GM18907 (cell line): ENCODE results near the gene MOB3A.

Experiments used
- ATAC-seq: cut with Tn5 transposase; IDR thresholded peaks from one replicate; pipeline ENCODE4 v1.9.1; 2021; ENCODE audit warnings: mild to moderate bottlenecking, moderate library complexity; ENCODE audit not compliant: unreplicated experiment

The MOB3A gene

GRCh38 chr19:2047449-2048103 is 48.5 kb downstream of the MOB3A start:
- ATAC-seq: no peak

GRCh38 chr19:2047076-2047448 is 49.1 kb downstream of the MOB3A start:
- no peak for ATAC-seq

- ATAC-seq: no peak
Measured at GRCh38 chr19:2046046-2046907, 49.8 kb downstream of the MOB3A start.

GRCh38 chr19:2045501-2046045 is 50.6 kb downstream of the MOB3A start:
- ATAC-seq: no peak

DNA sequence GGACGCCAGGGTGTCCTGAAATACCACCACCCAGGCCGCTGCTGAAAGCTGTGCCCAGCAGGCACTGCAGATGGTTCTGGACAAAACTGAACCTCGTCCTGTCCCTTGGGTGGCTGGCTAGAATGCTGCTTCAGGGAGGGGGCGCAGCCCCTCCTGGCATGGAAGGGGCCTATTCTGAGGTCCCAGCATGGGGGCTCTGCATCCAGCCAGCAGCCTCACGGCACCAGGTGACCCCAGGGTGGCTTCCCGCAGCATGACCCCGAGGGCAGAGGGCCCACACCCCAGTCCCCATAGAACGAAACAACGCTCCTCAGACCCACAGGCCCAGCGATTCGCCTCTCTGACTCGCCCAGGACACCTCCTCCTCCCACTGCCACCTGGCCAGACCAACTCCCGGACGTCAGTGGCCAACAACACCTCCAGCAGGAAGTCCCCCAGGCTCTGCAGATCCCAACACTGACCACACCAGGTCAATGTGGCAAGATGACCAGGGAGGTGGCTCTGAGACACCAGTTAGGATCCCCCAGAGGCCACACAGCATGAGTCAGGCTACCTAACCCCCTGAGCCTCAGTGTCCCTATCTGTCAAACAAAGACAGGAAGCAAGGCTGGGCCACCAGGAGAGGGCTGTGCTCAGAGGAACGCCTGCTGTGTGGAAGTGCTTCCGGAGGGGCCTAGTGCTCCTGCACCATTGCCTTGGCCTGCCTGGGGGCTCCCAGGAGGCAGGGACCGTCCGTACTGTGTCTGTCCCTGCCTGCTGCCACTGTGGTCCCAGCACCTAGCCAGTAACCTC is 51.2 kb downstream of the MOB3A start:
- ATAC-seq: no peak

DNA sequence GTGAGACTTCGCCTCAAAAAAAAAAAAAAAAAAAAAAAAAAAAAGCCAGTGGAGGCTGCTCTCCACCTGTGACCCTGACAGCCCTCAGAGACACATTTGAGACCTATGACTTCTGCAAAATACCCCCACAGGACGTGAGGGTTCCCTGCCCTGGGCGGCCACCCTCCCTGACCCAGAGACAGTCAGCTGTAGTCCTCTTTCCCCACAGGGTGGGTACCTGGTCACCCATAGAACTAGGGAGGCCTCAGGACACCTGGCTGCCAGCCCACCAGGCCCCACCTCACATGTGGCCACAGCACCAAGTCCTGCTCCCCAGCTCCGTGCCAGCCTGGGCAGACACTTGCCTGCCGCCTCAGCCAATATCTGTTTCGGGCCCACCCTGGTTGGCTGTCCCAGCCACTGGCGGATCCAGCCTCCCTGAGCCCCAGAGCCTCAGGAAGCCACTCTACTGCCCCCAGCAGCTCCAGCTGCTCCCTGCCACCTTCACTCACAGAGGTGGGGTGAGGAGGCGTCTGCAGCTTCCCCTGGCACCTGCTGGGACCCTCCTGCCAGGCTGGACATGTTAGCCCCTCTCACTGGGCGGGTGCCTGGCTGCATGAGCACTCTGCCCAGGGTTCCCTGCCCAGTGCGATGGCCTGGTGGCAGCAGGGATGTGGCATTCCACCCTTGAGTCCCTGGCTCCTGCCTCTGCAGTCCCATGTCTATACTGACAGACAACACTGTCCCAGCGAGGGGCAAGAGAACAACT is 52.0 kb downstream of the MOB3A start:
- ATAC-seq: no peak

DNA sequence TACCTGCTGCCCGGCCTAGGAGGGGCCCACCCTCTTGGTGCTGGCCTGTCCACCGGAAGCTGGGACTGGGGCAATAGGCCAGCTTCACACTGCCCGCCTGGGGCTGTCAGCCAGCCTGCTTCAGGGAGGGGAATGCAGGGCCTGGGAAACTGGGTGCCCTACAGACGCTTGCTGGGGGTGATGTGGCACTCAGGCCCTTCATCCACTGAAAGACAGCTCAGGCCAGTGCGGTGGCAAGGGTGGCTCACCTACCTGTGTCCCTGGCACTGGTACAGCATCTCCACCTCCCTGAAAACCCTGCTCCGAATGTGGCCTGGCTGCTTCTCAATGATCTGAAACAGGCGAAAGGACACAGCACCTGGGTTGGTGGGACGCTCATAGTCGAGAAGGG is 52.9 kb downstream of the MOB3A start:
- no peak for ATAC-seq

DNA sequence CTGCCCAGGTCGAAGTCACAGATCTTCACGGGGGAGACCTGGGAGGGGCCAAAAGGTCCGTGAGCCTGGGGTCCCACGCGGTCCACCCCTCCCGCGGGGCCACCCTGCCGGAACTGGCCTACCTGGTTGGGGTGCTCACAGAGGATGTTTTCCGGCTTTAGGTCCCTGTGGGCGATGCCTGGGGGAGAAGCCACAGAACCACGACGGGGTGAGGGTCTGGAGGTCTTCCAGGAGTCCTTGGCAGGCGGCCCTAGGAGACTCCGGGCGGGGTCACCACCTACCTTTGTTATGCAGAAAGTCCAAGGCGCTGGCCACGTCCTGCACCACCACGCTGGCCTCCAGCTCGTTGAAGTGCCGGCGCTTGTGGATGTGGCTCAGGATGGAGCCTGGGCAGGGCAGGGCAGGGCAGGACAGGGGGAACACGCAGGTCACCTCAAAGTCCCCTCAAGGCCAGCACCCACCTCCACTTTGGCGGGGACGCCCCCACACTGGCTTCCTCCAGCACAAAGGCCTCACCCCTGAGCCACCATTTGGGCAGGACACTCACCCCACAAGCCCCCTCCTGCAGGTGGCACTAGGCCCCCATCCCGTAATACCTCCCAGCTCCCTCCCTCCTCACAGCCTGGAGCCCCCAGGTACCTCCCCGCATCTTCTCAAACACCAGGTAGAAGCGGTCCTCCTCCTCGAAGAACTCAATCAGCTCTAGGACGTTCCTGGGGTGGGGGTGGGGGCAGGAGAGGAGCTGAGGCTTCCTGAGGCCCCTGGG is 53.5 kb downstream of the MOB3A start:
- no peak for ATAC-seq

DNA sequence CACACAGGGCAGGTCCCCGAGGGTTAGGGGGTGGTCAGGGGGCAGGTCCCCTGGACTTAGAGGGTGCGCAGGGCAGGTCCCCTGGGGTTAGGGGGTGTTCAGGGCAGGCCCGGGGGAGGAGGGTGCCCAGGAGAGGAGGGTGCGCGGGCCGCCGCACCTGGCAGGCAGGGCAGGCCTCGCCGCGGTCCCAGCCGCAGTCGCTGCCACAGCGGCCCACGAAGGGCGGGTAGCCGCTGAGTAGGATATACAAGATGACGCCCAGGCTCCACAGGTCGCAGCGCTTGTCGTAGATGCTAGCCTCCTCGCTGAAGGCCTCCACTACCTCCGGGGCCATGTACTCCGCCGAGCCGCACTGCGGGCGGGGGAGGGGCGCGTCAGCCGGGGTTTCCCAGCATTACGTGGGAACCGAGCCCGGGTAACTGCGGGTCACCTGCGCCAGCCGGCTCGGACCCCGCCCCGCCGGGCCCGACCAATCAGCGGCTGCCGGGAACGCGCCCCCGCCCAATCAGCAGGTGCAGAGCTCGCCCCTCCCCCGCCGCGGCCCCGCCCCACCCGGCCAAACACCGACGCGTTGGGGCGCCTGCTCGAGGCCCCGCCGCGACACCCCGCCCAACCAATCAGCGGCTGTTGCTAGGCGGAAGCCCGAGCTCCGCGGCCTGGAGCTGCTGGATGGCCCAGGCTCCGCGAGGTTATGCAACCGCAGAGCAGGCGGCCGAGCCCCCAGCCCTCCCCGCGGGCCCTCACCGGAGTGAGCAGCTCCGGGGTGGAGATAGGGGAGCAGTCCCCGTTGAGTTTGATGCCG is 54.2 kb downstream of the MOB3A start:
- ATAC-seq: peak; percentile 51

- ATAC-seq: no peak
Measured at GRCh38 chr19:2041433-2041682, 54.8 kb downstream of the MOB3A start.

DNA sequence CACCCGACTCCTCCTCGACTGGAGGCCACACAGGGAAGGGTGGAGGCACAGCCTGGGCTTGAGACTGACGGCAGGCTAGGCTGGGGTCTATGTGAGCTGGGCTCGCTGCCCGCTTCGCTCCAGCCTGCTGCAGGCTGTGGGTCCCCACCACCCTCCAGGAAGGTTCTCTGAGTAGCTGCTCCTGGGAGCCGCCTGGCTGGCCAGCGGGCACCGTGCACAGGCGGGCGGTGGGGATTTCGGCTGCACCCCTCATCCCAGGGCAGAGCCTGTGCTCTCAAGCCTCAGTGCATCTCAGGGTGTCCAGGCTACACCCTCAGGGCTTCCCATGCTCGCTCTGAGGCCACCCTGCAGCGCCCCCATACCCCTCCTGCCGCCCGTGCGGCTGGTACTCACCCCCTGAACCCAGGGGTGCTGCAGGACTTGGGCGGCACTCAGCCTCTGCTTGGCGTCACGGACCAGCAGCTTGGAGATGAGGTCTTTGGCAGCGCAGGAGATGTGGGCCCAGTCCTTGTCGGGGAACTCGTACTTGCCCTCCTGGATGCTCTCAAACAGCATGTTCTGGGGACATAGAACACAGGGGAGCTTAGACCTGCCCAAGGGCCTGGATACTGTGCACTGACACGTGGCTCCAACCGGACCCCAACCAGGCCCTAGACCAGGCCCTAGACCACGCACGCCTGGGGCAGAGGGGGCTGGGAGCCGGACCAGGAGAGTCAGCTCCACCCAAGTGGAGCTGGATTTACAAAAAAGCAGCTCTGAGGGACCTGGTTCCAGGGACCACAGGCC is 55.3 kb downstream of the MOB3A start:
- ATAC-seq: no peak

GRCh38 chr19:2039959-2040646 is 56.0 kb downstream of the MOB3A start:
- ATAC-seq: no peak

DNA sequence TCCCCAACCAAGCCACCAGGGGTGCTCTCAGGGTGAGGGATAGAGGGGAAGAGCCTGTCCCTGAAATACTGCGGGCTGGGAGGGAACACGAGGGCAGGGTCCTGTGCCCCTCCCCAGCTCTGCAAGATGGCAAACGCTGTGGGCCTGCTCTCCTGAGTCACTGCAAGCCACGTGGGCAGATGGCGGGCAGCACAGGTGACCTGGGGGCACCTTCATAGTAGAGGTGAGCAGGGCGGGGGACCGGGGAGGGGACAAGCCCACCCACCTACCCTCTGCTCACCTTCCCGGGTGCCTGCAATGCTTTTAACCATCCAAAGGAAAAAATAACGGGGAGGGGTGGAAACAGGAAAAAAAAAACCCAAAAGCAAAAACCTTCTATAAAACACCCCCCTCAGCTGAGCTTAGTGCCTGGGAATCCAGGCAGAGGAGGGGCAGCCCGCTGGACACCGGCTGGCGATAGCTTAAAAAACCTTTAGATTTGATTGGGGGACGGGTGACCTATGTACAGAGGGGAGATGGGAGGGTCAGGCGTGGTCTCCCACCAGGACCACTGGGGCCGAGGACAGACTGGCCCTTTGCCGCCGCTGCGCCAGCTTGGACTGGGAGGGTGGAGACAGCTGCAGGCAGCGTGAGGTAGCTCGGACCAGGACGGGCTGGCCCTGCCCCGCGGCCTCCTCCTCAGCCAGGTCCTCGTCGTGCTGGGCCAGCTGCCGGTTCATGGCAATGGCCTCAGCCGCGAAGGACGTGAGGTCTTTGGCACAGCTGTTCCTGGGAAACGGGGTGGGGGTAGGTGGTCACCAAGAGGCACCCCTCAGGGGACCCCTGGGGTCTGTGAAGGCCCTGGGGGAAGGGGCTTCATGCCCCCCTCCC is 56.8 kb downstream of the MOB3A start:
- ATAC-seq: no peak

GRCh38 chr19:2038284-2039088 is 57.6 kb downstream of the MOB3A start:
- ATAC-seq: no peak

DNA sequence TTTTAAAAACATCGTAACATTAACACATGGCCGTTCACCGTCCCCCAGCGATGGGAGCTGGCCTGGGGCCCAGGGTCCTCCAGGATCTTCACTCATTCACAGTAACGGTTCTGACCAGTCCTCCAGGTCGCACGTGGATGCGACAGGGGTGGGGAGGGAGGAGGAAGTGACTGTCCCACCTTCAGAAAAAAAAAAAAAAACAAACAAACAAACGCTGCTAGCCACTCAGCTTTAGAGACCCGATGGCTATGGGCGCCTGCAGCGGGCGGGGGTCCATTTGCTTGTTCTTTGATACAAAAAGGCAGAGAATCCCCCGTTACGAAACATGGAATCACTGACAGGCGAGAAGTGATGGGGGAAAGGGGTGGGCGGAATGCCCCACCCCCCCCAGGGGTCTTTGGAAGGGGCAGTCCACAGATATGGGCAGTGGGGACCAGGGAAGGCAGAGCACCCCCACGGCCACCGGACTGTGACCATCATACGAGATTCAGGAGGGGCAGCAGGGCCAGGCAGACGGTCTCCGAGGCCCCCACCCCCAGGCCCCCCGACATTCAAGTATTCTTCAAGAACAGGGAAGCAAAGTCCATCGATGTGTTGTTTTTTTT is 58.4 kb downstream of the MOB3A start:
- no peak for ATAC-seq

DNA sequence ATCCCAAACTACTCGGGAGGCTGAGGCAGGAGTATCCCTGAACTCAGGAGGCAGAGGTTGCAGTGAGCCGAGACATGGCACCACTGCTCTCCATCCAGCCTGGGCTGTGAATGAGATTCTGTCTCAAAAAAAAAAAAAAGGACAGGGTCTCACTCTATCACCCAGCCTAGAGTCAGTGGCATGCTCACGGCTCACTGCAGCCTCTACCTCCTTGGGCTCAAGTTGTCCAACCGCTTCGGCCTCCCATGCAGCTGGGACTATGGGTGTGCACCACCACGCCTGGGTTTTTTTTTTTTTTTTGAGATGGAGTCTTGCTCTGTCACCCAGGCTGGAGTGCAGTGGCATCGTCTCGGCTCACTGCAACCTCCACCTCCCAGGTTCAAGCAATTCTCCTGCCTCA is 59.7 kb downstream of the MOB3A start:
- ATAC-seq: no peak
